Measurements from ENCODE around the gene AK8.

Gene AK8

GRCh38 chr9:132912131-132912530, 34.0 kb upstream of the AK8 start:
- TF ChIP-seq CTBP1 (IDR thresholded peaks at IDR 0.05; ENCODE audit: borderline replicate concordance) (no peak), ARNT (IDR thresholded peaks at IDR 0.05) (no peak), FOXM1 (IDR thresholded peaks at IDR 0.05; ENCODE audit: borderline replicate concordance) (no peak), FOXA1 (IDR thresholded peaks at IDR 0.05) (no peak), ZNF384 (IDR thresholded peaks at IDR 0.05) (no peak), LEF1 (IDR thresholded peaks at IDR 0.05; ENCODE audit: borderline replicate concordance) (no peak), SUZ12 (IDR thresholded peaks at IDR 0.05) (no peak), FOXK2 (IDR thresholded peaks at IDR 0.05) (no peak), ELF4 (IDR thresholded peaks at IDR 0.05) (no peak), BHLHE40 (IDR thresholded peaks at IDR 0.05; ENCODE audit: borderline replicate concordance) (no peak), NFRKB (IDR thresholded peaks at IDR 0.05) (no peak), HDGF (IDR thresholded peaks at IDR 0.05; ENCODE audit: borderline replicate concordance) (no peak), PKNOX1 (IDR thresholded peaks at IDR 0.05) (no peak), L3MBTL2 (conservative IDR thresholded peaks at IDR 0.05) (no peak), TARDBP (IDR thresholded peaks at IDR 0.05) (no peak), SP1 (IDR thresholded peaks at IDR 0.05) (no peak)
- DNase-seq (ENCODE audit: extremely low spot score) = no peak
- ChIA-PET CTCF (interaction anchor here (1.2 kb wide), 1 partner anchor 10 kb away, joined by 4 read pairs; no protein-coding TSS in a partner anchor), POLR2A (interaction anchor here (0.6 kb wide), 1 partner anchor 12 kb away, joined by 3 read pairs; no protein-coding TSS in a partner anchor)

GRCh38 chr9:132910376-132910775, 32.3 kb upstream of the AK8 start:
- no peak for TF ChIP-seq HDGF (IDR thresholded peaks at IDR 0.05; ENCODE audit: borderline replicate concordance)
- TF ChIP-seq SUZ12 (IDR thresholded peaks at IDR 0.05) = no peak
- TF ChIP-seq L3MBTL2 (conservative IDR thresholded peaks at IDR 0.05) = no peak
- no peak for TF ChIP-seq ZNF384 (IDR thresholded peaks at IDR 0.05)
- no peak for TF ChIP-seq PKNOX1 (IDR thresholded peaks at IDR 0.05)
- no peak for TF ChIP-seq FOXM1 (IDR thresholded peaks at IDR 0.05; ENCODE audit: borderline replicate concordance)
- TF ChIP-seq FOXK2 (IDR thresholded peaks at IDR 0.05) = no peak
- no peak for TF ChIP-seq CTBP1 (IDR thresholded peaks at IDR 0.05; ENCODE audit: borderline replicate concordance)
- DNase-seq (ENCODE audit: extremely low spot score) = no peak
- POLR2A ChIA-PET = no interaction called here
- CTCF ChIA-PET = interaction anchor here (1.0 kb wide), 1 partner anchor 8 kb away, joined by 6 read pairs; no protein-coding TSS in a partner anchor

GRCh38 chr9:132909311-132909710, 31.2 kb upstream of the AK8 start:
- TF ChIP-seq HDGF (IDR thresholded peaks at IDR 0.05; ENCODE audit: borderline replicate concordance) (no peak), NFRKB (IDR thresholded peaks at IDR 0.05) (no peak), SP1 (IDR thresholded peaks at IDR 0.05) (no peak), L3MBTL2 (conservative IDR thresholded peaks at IDR 0.05) (no peak), FOXK2 (IDR thresholded peaks at IDR 0.05) (no peak), LEF1 (IDR thresholded peaks at IDR 0.05; ENCODE audit: borderline replicate concordance) (no peak), FOXM1 (IDR thresholded peaks at IDR 0.05; ENCODE audit: borderline replicate concordance) (no peak), BHLHE40 (IDR thresholded peaks at IDR 0.05; ENCODE audit: borderline replicate concordance) (no peak), ZNF384 (IDR thresholded peaks at IDR 0.05) (no peak), CTBP1 (IDR thresholded peaks at IDR 0.05; ENCODE audit: borderline replicate concordance) (no peak), SUZ12 (IDR thresholded peaks at IDR 0.05) (no peak), ARNT (IDR thresholded peaks at IDR 0.05) (no peak), ELF4 (IDR thresholded peaks at IDR 0.05) (no peak), PKNOX1 (IDR thresholded peaks at IDR 0.05) (no peak), FOXA1 (IDR thresholded peaks at IDR 0.05) (no peak), TARDBP (IDR thresholded peaks at IDR 0.05) (no peak)
- ChIA-PET CTCF (no interaction called here), POLR2A (no interaction called here)
- DNase-seq (ENCODE audit: extremely low spot score) = no peak

GRCh38 chr9:132908635-132909034, 30.6 kb upstream of the AK8 start:
- no peak for DNase-seq (ENCODE audit: extremely low spot score)
- TF ChIP-seq SUZ12 (IDR thresholded peaks at IDR 0.05) = no peak
- no peak for TF ChIP-seq FOXA1 (IDR thresholded peaks at IDR 0.05)
- no peak for TF ChIP-seq HDGF (IDR thresholded peaks at IDR 0.05; ENCODE audit: borderline replicate concordance)
- no peak for TF ChIP-seq TARDBP (IDR thresholded peaks at IDR 0.05)
- TF ChIP-seq BHLHE40 (IDR thresholded peaks at IDR 0.05; ENCODE audit: borderline replicate concordance) = no peak
- no peak for TF ChIP-seq PKNOX1 (IDR thresholded peaks at IDR 0.05)
- TF ChIP-seq FOXM1 (IDR thresholded peaks at IDR 0.05; ENCODE audit: borderline replicate concordance) = no peak
- no peak for TF ChIP-seq ARNT (IDR thresholded peaks at IDR 0.05)
- TF ChIP-seq SP1 (IDR thresholded peaks at IDR 0.05) = no peak
- TF ChIP-seq NFRKB (IDR thresholded peaks at IDR 0.05) = no peak
- no peak for TF ChIP-seq CTBP1 (IDR thresholded peaks at IDR 0.05; ENCODE audit: borderline replicate concordance)
- no peak for TF ChIP-seq ZNF384 (IDR thresholded peaks at IDR 0.05)
- no peak for TF ChIP-seq L3MBTL2 (conservative IDR thresholded peaks at IDR 0.05)
- no peak for TF ChIP-seq LEF1 (IDR thresholded peaks at IDR 0.05; ENCODE audit: borderline replicate concordance)
- CTCF ChIA-PET = interaction anchor here (0.7 to 1.0 kb wide), 2 partner anchors 17 to 165 kb away, joined by 3 to 6 read pairs; no protein-coding TSS in a partner anchor
- POLR2A ChIA-PET = no interaction called here

- DNase-seq (ENCODE audit: extremely low spot score) = no peak
- no peak for TF ChIP-seq ELF4 (IDR thresholded peaks at IDR 0.05)
- no peak for TF ChIP-seq L3MBTL2 (conservative IDR thresholded peaks at IDR 0.05)
- TF ChIP-seq ARNT (IDR thresholded peaks at IDR 0.05) = no peak
- ChIA-PET CTCF (interaction anchor here (1.9 kb wide), 1 partner anchor 13 kb away, joined by 4 read pairs; no protein-coding TSS in a partner anchor), POLR2A (no interaction called here)
Measured at GRCh38 chr9:132905726-132906125, 27.6 kb upstream of the AK8 start.
